ENCODE results near the gene GLT8D2. TPM values are rescaled to one million over a fixed set of nuclear protein-coding genes. Genes with fewer than 3 reads are reported as not detected.

GLT8D2 gene
- total and polyA plus RNA-seq, 2 donors: 1.4 to 2.4 TPM

DNA sequence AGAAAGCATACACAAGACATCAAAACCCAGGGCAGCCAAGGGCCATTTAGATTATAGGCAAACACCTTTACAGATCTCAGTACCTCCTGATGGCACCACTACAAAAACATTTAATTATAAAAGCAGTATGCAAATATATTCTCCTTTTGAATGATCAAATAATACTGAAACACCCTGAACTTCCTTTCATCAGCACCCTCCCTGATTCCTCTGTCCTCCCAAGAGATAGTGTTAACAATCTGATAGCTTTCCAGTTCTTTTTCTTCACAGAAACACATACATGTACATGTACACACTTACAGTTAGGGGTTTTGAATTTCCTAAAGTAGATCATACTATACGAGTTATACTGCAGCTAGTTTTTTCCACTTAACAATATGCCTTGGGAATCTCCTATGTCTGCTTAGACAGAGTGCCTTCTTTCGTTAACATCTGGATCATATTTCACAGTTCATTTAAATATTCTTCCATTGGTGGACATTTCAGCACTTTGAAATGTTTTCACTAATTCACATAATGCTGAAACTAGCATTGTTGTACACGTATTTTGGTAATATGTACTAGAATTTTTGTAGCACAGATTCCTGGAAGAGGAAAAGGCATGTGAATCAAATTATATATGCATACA, 49.1 kb downstream of the GLT8D2 start:
- no peak for DNase-seq (ENCODE audit: low read depth in 6 of 9, low spot score in 9 of 9)
- Histone ChIP-seq H3K4me3 (ENCODE audit: low read length in 2 of 2) (no peak overlapping the region), H3K27me3 (ENCODE audit: control insufficient read depth in 2 of 2, insufficient read depth in 1 of 2, low read length in 1 of 2) (no peaks in the 10 kb centered on the region), H3K27ac (ENCODE audit: low read depth in 1 of 2, low read length in 1 of 2) (no peak overlapping the region), H3K9me3 (ENCODE audit: control insufficient read depth in 2 of 2, insufficient read depth in 1 of 2, low read length in 1 of 2) (no peaks in the 10 kb centered on the region), H3K36me3 (ENCODE audit: control insufficient read depth in 2 of 2, insufficient read depth in 2 of 2, low read length in 1 of 2) (no peaks in the 10 kb centered on the region), H3K4me1 (ENCODE audit: control insufficient read depth in 2 of 2, insufficient read depth in 2 of 2, low read length in 2 of 2) (no peaks in the 10 kb centered on the region)
- WGBS: 91% methylated on average over 3 of the region's 3 CpGs

DNA sequence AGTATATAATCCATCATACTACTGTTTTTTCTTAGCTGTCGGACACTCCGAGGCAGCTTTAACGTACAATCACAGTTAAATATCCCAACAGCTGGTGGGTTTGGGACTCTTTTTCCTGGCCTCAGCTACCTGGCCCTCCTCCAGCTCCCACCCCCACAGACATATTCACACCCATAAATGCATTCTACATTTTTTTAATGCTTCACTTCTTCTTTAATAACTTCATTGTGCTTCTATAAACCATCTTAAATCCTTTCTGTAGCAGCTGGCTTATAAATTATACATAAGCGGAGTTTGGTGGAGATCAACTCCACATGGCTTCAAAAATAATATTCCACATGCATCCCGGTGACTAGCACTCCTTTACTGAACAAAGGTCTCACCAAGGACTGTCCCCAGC, 51.0 kb downstream of the GLT8D2 start:
- Histone ChIP-seq H3K27ac (ENCODE audit: low read depth in 1 of 2, low read length in 1 of 2) (no peak overlapping the region), H3K4me1 (ENCODE audit: control insufficient read depth in 2 of 2, insufficient read depth in 2 of 2, low read length in 2 of 2) (peaks cover 0 to 4% of the 10 kb centered on the region in 2 donors), H3K4me3 (ENCODE audit: low read length in 2 of 2) (no peak overlapping the region), H3K9me3 (ENCODE audit: control insufficient read depth in 2 of 2, insufficient read depth in 1 of 2, low read length in 1 of 2) (no peaks in the 10 kb centered on the region), H3K27me3 (ENCODE audit: control insufficient read depth in 2 of 2, insufficient read depth in 1 of 2, low read length in 1 of 2) (no peaks in the 10 kb centered on the region), H3K36me3 (ENCODE audit: control insufficient read depth in 2 of 2, insufficient read depth in 2 of 2, low read length in 1 of 2) (no peaks in the 10 kb centered on the region)
- WGBS: 97% methylated on average over 5 of the region's 5 CpGs
- DNase-seq (ENCODE audit: low read depth in 6 of 9, low spot score in 9 of 9): no peak

DNA sequence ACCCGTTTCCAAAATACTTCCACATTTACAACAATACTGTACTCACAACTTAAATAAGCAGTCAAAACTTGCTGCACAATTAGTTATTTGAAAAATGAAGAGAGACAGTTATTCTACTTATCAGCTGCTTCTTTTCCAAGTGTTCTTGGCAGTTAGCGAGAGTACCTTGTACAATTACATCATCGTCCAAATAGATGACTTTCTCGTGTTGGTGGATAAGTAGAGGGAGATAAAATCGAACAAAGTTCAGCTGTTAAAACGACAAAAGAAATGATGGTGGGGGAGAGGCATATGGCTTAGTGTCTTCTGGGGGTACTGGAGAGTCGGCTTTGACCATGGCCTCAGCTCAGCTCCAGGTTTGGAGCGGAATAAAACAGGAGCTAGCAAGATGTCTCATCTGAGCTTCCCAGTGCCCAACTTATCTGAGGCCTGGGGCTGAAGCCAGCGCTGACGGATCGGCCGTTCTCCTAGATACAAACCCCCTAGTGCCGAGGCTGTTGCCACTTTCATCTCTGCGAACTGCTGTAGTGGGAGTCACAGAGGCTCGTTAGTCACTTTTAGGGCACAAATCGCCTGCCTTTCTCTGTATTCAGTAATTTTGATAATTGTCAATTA, 52.6 kb downstream of the GLT8D2 start:
- Histone ChIP-seq H3K27me3 (ENCODE audit: control insufficient read depth in 2 of 2, insufficient read depth in 1 of 2, low read length in 1 of 2) (no peaks in the 10 kb centered on the region), H3K9me3 (ENCODE audit: control insufficient read depth in 2 of 2, insufficient read depth in 1 of 2, low read length in 1 of 2) (no peaks in the 10 kb centered on the region), H3K4me1 (ENCODE audit: control insufficient read depth in 2 of 2, insufficient read depth in 2 of 2, low read length in 2 of 2) (peaks cover 0 to 4% of the 10 kb centered on the region in 2 donors), H3K4me3 (ENCODE audit: low read length in 2 of 2) (no peak overlapping the region), H3K27ac (ENCODE audit: low read depth in 1 of 2, low read length in 1 of 2) (no peak overlapping the region), H3K36me3 (ENCODE audit: control insufficient read depth in 2 of 2, insufficient read depth in 2 of 2, low read length in 1 of 2) (no peaks in the 10 kb centered on the region)
- 95% methylated on average over 16 of the region's 16 CpGs for WGBS
- no peak for DNase-seq (ENCODE audit: low read depth in 6 of 9, low spot score in 9 of 9)

DNA sequence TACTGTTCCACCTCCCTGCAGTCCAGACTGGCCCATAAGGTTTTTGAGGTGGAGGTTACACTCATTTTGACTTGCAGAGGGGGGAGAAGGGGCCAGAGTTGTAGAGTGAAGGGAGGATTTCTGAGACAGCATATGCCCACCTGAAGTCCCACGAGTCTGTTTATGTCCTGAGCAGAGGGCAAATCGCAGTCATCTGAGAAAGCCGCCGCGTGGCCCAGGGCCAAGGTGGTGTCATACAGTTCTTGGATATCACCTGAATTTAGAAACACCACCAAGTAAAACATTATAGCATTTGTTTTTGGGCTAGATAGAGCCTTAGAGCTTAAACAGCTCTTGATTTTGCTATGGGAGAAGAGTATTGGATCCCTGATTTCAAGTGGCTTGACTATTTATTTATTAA, 53.4 kb downstream of the GLT8D2 start:
- no peaks in the 10 kb centered on the region for H3K27me3 ChIP-seq (ENCODE audit: control insufficient read depth in 2 of 2, insufficient read depth in 1 of 2, low read length in 1 of 2)
- H3K27ac ChIP-seq (ENCODE audit: low read depth in 1 of 2, low read length in 1 of 2): no peak overlapping the region
- H3K4me3 ChIP-seq (ENCODE audit: low read length in 2 of 2): no peak overlapping the region
- no peaks in the 10 kb centered on the region for H3K36me3 ChIP-seq (ENCODE audit: control insufficient read depth in 2 of 2, insufficient read depth in 2 of 2, low read length in 1 of 2)
- peaks cover 0 to 4% of the 10 kb centered on the region in 2 donors for H3K4me1 ChIP-seq (ENCODE audit: control insufficient read depth in 2 of 2, insufficient read depth in 2 of 2, low read length in 2 of 2)
- no peaks in the 10 kb centered on the region for H3K9me3 ChIP-seq (ENCODE audit: control insufficient read depth in 2 of 2, insufficient read depth in 1 of 2, low read length in 1 of 2)
- 95% methylated on average over 5 of the region's 5 CpGs for WGBS
- no peak for DNase-seq (ENCODE audit: low read depth in 6 of 9, low spot score in 9 of 9)

DNA sequence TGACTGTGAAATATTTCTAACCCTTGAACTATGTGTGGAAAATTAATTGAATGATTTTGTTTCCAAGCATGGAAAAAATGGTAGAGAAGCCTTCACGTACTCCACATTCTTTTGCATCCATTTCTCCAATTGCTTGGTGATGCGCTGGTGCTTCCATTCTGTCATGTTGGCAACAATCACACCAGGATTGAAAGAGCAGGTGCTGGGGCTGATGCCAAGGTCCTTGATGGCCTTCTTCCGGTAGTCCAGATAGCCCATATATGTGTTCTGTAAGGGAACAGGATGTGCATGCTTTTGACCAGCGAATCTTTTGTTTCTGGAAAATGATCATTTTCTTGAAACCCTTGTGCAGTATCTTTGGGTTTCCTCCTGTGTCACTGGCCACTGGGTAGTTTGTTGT, 55.8 kb downstream of the GLT8D2 start:
- WGBS: 99% methylated on average over 4 of the region's 4 CpGs

DNA sequence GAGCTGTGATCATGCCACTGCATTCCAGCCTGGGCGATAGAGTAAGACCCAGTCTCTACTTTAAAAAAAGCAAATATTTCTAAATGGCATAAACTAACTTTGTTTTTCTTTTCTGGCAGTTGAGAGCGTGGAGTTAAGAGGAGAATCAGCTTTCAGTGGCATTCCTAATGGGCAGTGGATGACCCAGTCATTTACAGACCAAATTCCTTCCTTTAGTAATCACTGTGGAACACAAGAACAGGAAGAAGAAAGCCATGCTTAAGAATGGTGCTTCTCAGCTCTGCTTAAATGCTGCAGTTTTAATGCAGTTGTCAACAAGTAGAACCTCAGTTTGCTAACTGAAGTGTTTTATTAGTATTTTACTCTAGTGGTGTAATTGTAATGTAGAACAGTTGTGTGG, 63.2 kb downstream of the GLT8D2 start:
- 98% methylated on average over 2 of the region's 2 CpGs for WGBS
- no peak overlapping the region for H3K27ac ChIP-seq (ENCODE audit: low read depth in 1 of 2, low read length in 1 of 2)
- no peaks in the 10 kb centered on the region for H3K27me3 ChIP-seq (ENCODE audit: control insufficient read depth in 2 of 2, insufficient read depth in 1 of 2, low read length in 1 of 2)
- H3K4me3 ChIP-seq (ENCODE audit: low read length in 2 of 2): no peak overlapping the region
- H3K36me3 ChIP-seq (ENCODE audit: control insufficient read depth in 2 of 2, insufficient read depth in 2 of 2, low read length in 1 of 2): peaks cover 17 to 49% of the 10 kb centered on the region in 2 donors
- H3K4me1 ChIP-seq (ENCODE audit: control insufficient read depth in 2 of 2, insufficient read depth in 2 of 2, low read length in 2 of 2): no peaks in the 10 kb centered on the region
- no peak for DNase-seq (ENCODE audit: low read depth in 6 of 9, low spot score in 9 of 9)
- no peaks in the 10 kb centered on the region for H3K9me3 ChIP-seq (ENCODE audit: control insufficient read depth in 2 of 2, insufficient read depth in 1 of 2, low read length in 1 of 2)

More for the DNA sequence above, 55.8 kb downstream of the GLT8D2 start:
- Histone ChIP-seq H3K27ac (ENCODE audit: low read depth in 1 of 2, low read length in 1 of 2) (no peak overlapping the region), H3K36me3 (ENCODE audit: control insufficient read depth in 2 of 2, insufficient read depth in 2 of 2, low read length in 1 of 2) (peaks cover 0 to 6% of the 10 kb centered on the region in 2 donors), H3K27me3 (ENCODE audit: control insufficient read depth in 2 of 2, insufficient read depth in 1 of 2, low read length in 1 of 2) (no peaks in the 10 kb centered on the region), H3K9me3 (ENCODE audit: control insufficient read depth in 2 of 2, insufficient read depth in 1 of 2, low read length in 1 of 2) (no peaks in the 10 kb centered on the region), H3K4me3 (ENCODE audit: low read length in 2 of 2) (no peak overlapping the region), H3K4me1 (ENCODE audit: control insufficient read depth in 2 of 2, insufficient read depth in 2 of 2, low read length in 2 of 2) (peaks cover 0 to 4% of the 10 kb centered on the region in 2 donors)
- no peak for DNase-seq (ENCODE audit: low read depth in 6 of 9, low spot score in 9 of 9)

DNA sequence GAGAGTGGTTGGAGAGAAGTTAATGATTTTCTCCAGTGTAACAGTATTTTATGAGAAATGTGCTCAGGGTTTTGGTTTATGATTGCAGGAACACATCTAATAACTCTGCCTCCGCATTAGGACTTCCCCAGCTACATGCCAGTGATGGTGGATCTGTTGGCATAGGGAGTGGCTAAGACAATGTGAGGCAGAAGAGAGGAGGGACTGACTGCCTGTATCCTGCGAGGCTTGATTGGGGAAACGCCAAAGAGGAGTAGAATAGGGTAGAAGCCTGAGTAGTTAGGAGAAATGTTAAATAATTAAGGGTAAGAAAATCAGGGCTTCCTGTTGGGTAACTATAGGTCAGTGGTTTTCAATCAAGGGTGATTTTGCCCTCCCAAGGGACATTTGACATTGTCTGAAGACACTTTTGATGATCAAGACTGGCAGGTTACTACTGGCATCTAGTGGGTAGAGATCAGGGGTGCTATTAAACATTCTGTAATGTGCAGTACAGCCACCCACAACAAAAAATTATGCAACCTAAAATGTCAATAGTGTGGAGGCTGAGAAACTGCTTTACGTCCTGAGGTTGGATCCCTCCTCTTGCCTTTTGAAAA, 71.5 kb downstream of the GLT8D2 start:
- no peak for DNase-seq (ENCODE audit: low read depth in 6 of 9, low spot score in 9 of 9)
- Histone ChIP-seq H3K4me1 (ENCODE audit: control insufficient read depth in 2 of 2, insufficient read depth in 2 of 2, low read length in 2 of 2) (no peaks in the 10 kb centered on the region), H3K27ac (ENCODE audit: low read depth in 1 of 2, low read length in 1 of 2) (no peak overlapping the region), H3K36me3 (ENCODE audit: control insufficient read depth in 2 of 2, insufficient read depth in 2 of 2, low read length in 1 of 2) (peaks cover 28 to 56% of the 10 kb centered on the region in 2 donors), H3K9me3 (ENCODE audit: control insufficient read depth in 2 of 2, insufficient read depth in 1 of 2, low read length in 1 of 2) (no peaks in the 10 kb centered on the region), H3K27me3 (ENCODE audit: control insufficient read depth in 2 of 2, insufficient read depth in 1 of 2, low read length in 1 of 2) (no peaks in the 10 kb centered on the region), H3K4me3 (ENCODE audit: low read length in 2 of 2) (no peak overlapping the region)
- WGBS: 96% methylated on average over 4 of the region's 4 CpGs

DNA sequence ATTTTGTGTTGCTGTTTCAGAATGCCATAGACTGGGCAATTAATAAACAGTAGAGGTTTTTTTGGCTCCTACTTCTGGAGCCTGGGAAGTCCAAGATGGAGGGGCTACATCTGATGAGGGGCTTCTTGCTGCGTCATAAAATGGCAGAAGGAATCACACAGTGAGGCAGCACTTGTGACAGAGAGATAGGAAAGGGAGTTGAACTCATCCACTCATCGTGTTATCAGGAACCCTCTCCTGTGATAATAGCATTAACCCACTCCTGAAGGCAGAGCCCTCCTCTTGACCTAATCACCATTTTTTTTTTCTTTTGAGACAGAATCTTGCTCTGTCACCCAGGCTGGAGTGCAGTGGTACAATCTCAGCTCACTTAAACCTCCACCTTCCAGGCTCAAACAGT, 74.6 kb downstream of the GLT8D2 start:
- no peak overlapping the region for H3K27ac ChIP-seq (ENCODE audit: low read depth in 1 of 2, low read length in 1 of 2)
- H3K36me3 ChIP-seq (ENCODE audit: control insufficient read depth in 2 of 2, insufficient read depth in 2 of 2, low read length in 1 of 2): peaks cover 21 to 42% of the 10 kb centered on the region in 2 donors
- no peak overlapping the region for H3K4me3 ChIP-seq (ENCODE audit: low read length in 2 of 2)
- WGBS: 95% methylated on average over 2 of the region's 2 CpGs
- DNase-seq (ENCODE audit: low read depth in 6 of 9, low spot score in 9 of 9): no peak
- H3K4me1 ChIP-seq (ENCODE audit: control insufficient read depth in 2 of 2, insufficient read depth in 2 of 2, low read length in 2 of 2): no peaks in the 10 kb centered on the region
- no peaks in the 10 kb centered on the region for H3K27me3 ChIP-seq (ENCODE audit: control insufficient read depth in 2 of 2, insufficient read depth in 1 of 2, low read length in 1 of 2)
- no peaks in the 10 kb centered on the region for H3K9me3 ChIP-seq (ENCODE audit: control insufficient read depth in 2 of 2, insufficient read depth in 1 of 2, low read length in 1 of 2)

DNA sequence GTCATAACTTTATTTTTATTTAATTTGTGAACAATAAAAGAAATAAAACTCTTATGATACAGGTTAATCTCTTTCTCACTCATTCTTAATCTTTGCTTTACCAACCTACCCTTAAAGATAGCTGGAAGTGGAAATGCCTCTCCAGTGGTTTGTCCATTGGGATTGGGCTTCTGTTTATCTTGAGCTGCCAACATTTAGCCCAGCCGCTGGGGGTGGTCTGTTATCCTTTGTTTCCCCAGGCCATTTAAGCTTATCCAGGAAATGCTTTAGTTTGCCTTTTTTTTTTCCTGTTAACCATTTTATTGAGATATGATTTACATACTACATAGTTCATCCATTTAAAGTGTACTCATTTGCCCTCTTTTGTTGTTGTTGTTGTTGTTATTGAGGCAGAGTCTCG, 76.1 kb downstream of the GLT8D2 start:
- Histone ChIP-seq H3K36me3 (ENCODE audit: control insufficient read depth in 2 of 2, insufficient read depth in 2 of 2, low read length in 1 of 2) (peaks cover 26 to 41% of the 10 kb centered on the region in 2 donors), H3K27ac (ENCODE audit: low read depth in 1 of 2, low read length in 1 of 2) (no peak overlapping the region), H3K4me3 (ENCODE audit: low read length in 2 of 2) (no peak overlapping the region), H3K4me1 (ENCODE audit: control insufficient read depth in 2 of 2, insufficient read depth in 2 of 2, low read length in 2 of 2) (peaks cover 0 to 1% of the 10 kb centered on the region in 2 donors), H3K27me3 (ENCODE audit: control insufficient read depth in 2 of 2, insufficient read depth in 1 of 2, low read length in 1 of 2) (no peaks in the 10 kb centered on the region), H3K9me3 (ENCODE audit: control insufficient read depth in 2 of 2, insufficient read depth in 1 of 2, low read length in 1 of 2) (no peaks in the 10 kb centered on the region)
- 97% methylated on average over 2 of the region's 2 CpGs for WGBS
- DNase-seq (ENCODE audit: low read depth in 6 of 9, low spot score in 9 of 9): no peak
